Endothelial cell of umbilical vein (primary cell): ENCODE results near the gene CIAO3. TPM values are rescaled to one million over a fixed set of nuclear protein-coding genes. Genes with fewer than 3 reads are reported as not detected.

Experiments
- BruUV-seq: library from RNA; stranded (reverse); fragments of 400-500 nt; replicated peaks from 2 replicates; lab custom pipeline; 2021; lab: Mats Ljungman, UMichigan
- CTCF ChIA-PET: fragments of 300-600, 350-600 bp; sonication (Branson Sonifier 250); formaldehyde crosslinking; loops from one replicate; lab custom pipeline; 2021; ENCODE audit warnings: antibody characterized with exemption, inconsistent platforms; lab: Charles Lee
- POLR2A ChIA-PET: fragments of 300-600, 350-600 bp; sonication (Branson Sonifier 250); formaldehyde crosslinking; loops from one replicate; lab custom pipeline; 2021; ENCODE audit warnings: antibody characterized with exemption, inconsistent platforms; lab: Charles Lee
- DNase-seq: peaks from one replicate; pipeline ENCODE4 v3.0.0-alpha.2; 2011; ENCODE audit warnings: low read depth, low spot score
- FAIRE-seq: peaks from 2 replicates; lab custom pipeline; 2011; peaks lifted over from hg19 to GRCh38; lab: Jason Lieb, UNC
- H2AFZ ChIP-seq: 2 replicates; pipeline ENCODE4 v1.6.0; 2012; ENCODE audit warnings: low read depth, low read length, control low read depth, inconsistent platforms
- H3K27ac ChIP-seq: 2 replicates; pipeline ENCODE4 v1.5.1; 2011; ENCODE audit warnings: low read depth, mild to moderate bottlenecking, control low read depth, low read length, moderate library complexity; ENCODE audit not compliant: insufficient read depth
- H3K27me3 ChIP-seq, 2 experiments: 2 replicates each; pipeline versions ENCODE4 v1.6.0 to v1.6.1; 2011; ENCODE audit warnings: low read length in 2 of 2, mixed read lengths in 1 of 2; ENCODE audit not compliant: control insufficient read depth in 2 of 2, insufficient read depth in 2 of 2
- H3K36me3 ChIP-seq, 2 experiments: 2 replicates in 1 of 2; 3 replicates in 1 of 2; pipeline ENCODE4 v1.5.1; 2011; ENCODE audit warnings: low read length in 2 of 2, mild to moderate bottlenecking in 1 of 2, moderate library complexity in 1 of 2; ENCODE audit not compliant: control insufficient read depth in 2 of 2, insufficient read depth in 2 of 2; ENCODE audit errors: extremely low read depth in 1 of 2
- H3K4me1 ChIP-seq: 3 replicates; pipeline ENCODE4 v1.5.1; 2011; ENCODE audit warnings: mild to moderate bottlenecking, low read length; ENCODE audit not compliant: control insufficient read depth, insufficient read depth; ENCODE audit errors: extremely low read depth
- H3K4me2 ChIP-seq: 2 replicates; pipeline ENCODE4 v1.6.1; 2011; ENCODE audit warnings: low read length, control low read depth, mixed read lengths; ENCODE audit not compliant: insufficient read depth
- H3K4me3 ChIP-seq, 3 experiments: fragments of 200-600 bp in 1 of 3; sonication (generic), shearing (Covaris generic) in 1 of 3; replicated peaks in 1 of 3; 2 replicates each; pipeline ENCODE4 v1.5.1; 2011 to 2016; ENCODE audit warnings: control low read depth in 3 of 3, low read length in 3 of 3, mild to moderate bottlenecking in 2 of 3, inconsistent platforms in 1 of 3, low read depth in 1 of 3, moderate library complexity in 1 of 3; ENCODE audit not compliant: insufficient read depth in 1 of 3
- H3K79me2 ChIP-seq: 2 replicates; pipeline ENCODE4 v1.6.0; 2012; ENCODE audit warnings: low read length, inconsistent platforms; ENCODE audit not compliant: control insufficient read depth, insufficient read depth
- H3K9ac ChIP-seq: replicated peaks from 2 replicates; pipeline ENCODE3; 2011; ENCODE audit warnings: low read length, control low read depth; ENCODE audit not compliant: insufficient read depth; ENCODE audit errors: extremely low read depth
- H3K9me1 ChIP-seq: replicated peaks from 3 replicates; pipeline ENCODE4 v1.6.0; 2011; ENCODE audit warnings: mild to moderate bottlenecking, low read length; ENCODE audit not compliant: control insufficient read depth, insufficient read depth; ENCODE audit errors: extremely low read depth
- H3K9me3 ChIP-seq: replicated peaks from 2 replicates; pipeline ENCODE4 v1.5.1; 2012; ENCODE audit warnings: low read length, inconsistent platforms; ENCODE audit not compliant: control insufficient read depth, insufficient read depth
- H4K20me1 ChIP-seq: replicated peaks from 2 replicates; pipeline ENCODE3; 2011; ENCODE audit warnings: mild to moderate bottlenecking, low read length; ENCODE audit not compliant: control insufficient read depth, insufficient read depth; ENCODE audit errors: extremely low read depth
- EZH2 ChIP-seq: IDR thresholded peaks from 2 replicates; pipeline ENCODE4 v1.6.1; 2012; ENCODE audit warnings: borderline replicate concordance, low read depth, mild to moderate bottlenecking, moderate library complexity, low read length, inconsistent platforms; ENCODE audit not compliant: severe bottlenecking
- FOS ChIP-seq: IDR thresholded peaks from 2 replicates; pipeline ENCODE4 v1.6.1; 2011; ENCODE audit warnings: mild to moderate bottlenecking, low read length, moderate library complexity, borderline replicate concordance; ENCODE audit not compliant: insufficient read depth
- GATA2 ChIP-seq: IDR thresholded peaks from 2 replicates; pipeline ENCODE4 v1.7.0; 2011; ENCODE audit warnings: low read depth, mild to moderate bottlenecking, moderate library complexity, mixed read lengths, low read length; ENCODE audit not compliant: insufficient read length, insufficient read depth
- JUN ChIP-seq: IDR thresholded peaks from 2 replicates; pipeline ENCODE4 v1.6.1; 2011; ENCODE audit warnings: borderline replicate concordance, low read depth; ENCODE audit not compliant: insufficient read length, insufficient read depth
- MYC ChIP-seq: IDR thresholded peaks from one replicate; pipeline ENCODE4 v1.6.1; 2011; ENCODE audit warnings: mild to moderate bottlenecking, low read depth, low read length
- POLR2A ChIP-seq: IDR thresholded peaks from 2 replicates; pipeline ENCODE4 v1.6.1; 2012; ENCODE audit warnings: low read depth, mild to moderate bottlenecking, control low read depth, low read length
- POLR2AphosphoS5 ChIP-seq: IDR thresholded peaks from 2 replicates; pipeline ENCODE4 v1.6.1; 2012; ENCODE audit warnings: low read depth, mild to moderate bottlenecking, control low read depth, low read length, moderate library complexity; ENCODE audit not compliant: insufficient read depth
- dilution Hi-C: fragments of 300-500 bp; cut with MboI; formaldehyde crosslinking; loops from one replicate; pipeline ENCODE4 v1.15.0; 2019; ENCODE audit warnings: low sequenced_read_pairs; ENCODE audit not compliant: extremely low pct_ligation_motif_present
- intact Hi-C: fragments of 100-400 bp; cut with micrococcal nuclease; formaldehyde crosslinking; loops from one replicate; pipeline ENCODE4 v1.10.0; 2022
- polyA plus RNA-seq, 4 experiments: library from polyadenylated mRNA; depleted of rRNA in 3 of 4; stranded (reverse) in 3 of 4; unstranded in 1 of 4; fragments of >200 nt; gene quantifications; 2 replicates each; pipeline versions ENCODE4 v1.2.1 to v1.2.3, GENCODE V29; 2011 to 2012; ENCODE audit warnings: missing spikeins in 1 of 4
- total RNA-seq: library from RNA; stranded (reverse); gene quantifications from 2 replicates; pipeline ENCODE4 v1.2.3, GENCODE V29; 2021
- TF ChIP-seq, protein P1 (sequence below), 2 donors: IDR thresholded peaks; 1 replicate in 1 of 2; 2 replicates in 1 of 2; pipeline ENCODE4 v1.5.1; 2011; ENCODE audit warnings: low read length in 2 of 2, mild to moderate bottlenecking in 2 of 2, moderate library complexity in 2 of 2, control low read depth in 1 of 2, inconsistent platforms in 1 of 2, low read depth in 1 of 2; ENCODE audit not compliant: insufficient read depth in 1 of 2; ENCODE audit errors: extremely low read depth in 1 of 2
- TF ChIP-seq, protein P2 (sequence below): IDR thresholded peaks from 2 replicates; pipeline ENCODE4 v1.6.1; 2011; ENCODE audit not compliant: insufficient read depth, insufficient read length

Gene CIAO3
- total and polyA plus RNA-seq, 2 donors (not counting 3 experiments of a cell fraction or from before 2014, with no cell fraction given), result 23.1 to 33.8 TPM

DNA sequence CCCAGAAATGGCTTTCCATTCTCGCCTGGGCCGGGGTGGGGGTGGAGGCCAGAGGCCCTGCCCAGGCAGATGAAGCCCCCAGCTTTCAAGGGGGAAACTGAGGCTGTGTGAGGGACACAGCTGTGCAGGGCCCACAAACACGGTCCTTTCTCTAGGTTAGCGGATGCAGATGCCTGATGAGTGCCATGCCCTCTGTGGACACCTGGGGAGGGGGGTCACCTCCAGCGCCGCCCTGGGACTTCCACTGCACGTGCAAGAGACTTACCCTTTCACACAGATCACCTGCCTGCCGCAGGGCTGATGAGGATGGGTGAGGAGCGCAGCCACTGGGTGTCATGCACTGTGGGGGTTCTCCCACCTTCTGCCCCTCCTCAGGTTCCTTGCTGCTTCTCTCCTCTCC is 22.4 kb downstream of the CIAO3 start:
- Histone ChIP-seq H3K9me1 (no peaks in the 10 kb centered on the region), H3K9me3 (no peaks in the 10 kb centered on the region), H3K79me2 (no peaks in the 10 kb centered on the region), H3K27me3 (no peaks in the 10 kb centered on the region), H4K20me1 (no peaks in the 10 kb centered on the region), H3K9ac (no peak overlapping the region), H2AFZ (no peak overlapping the region), H3K4me2 (no peak overlapping the region), H3K27ac (no peak overlapping the region), H3K4me3 (no peak overlapping the region), H3K4me1 (peaks cover 24% of the 10 kb centered on the region), H3K36me3 (no peaks in the 10 kb centered on the region)
- TF ChIP-seq FOS (no peak), GATA2 (no peak), EZH2 (no peak), POLR2A (no peak), POLR2AphosphoS5 (no peak), MYC (no peak), JUN (no peak)
- TF ChIP-seq, protein P1, sequence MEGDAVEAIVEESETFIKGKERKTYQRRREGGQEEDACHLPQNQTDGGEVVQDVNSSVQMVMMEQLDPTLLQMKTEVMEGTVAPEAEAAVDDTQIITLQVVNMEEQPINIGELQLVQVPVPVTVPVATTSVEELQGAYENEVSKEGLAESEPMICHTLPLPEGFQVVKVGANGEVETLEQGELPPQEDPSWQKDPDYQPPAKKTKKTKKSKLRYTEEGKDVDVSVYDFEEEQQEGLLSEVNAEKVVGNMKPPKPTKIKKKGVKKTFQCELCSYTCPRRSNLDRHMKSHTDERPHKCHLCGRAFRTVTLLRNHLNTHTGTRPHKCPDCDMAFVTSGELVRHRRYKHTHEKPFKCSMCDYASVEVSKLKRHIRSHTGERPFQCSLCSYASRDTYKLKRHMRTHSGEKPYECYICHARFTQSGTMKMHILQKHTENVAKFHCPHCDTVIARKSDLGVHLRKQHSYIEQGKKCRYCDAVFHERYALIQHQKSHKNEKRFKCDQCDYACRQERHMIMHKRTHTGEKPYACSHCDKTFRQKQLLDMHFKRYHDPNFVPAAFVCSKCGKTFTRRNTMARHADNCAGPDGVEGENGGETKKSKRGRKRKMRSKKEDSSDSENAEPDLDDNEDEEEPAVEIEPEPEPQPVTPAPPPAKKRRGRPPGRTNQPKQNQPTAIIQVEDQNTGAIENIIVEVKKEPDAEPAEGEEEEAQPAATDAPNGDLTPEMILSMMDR (IDR thresholded peaks at IDR 0.05; ENCODE audit: extremely low read depth in 1 of 2, insufficient read depth in 1 of 2, low read depth in 1 of 2, low read length in 2 of 2), result no peak
- TF ChIP-seq, protein P2, sequence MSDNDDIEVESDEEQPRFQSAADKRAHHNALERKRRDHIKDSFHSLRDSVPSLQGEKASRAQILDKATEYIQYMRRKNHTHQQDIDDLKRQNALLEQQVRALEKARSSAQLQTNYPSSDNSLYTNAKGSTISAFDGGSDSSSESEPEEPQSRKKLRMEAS, result no peak
- dilution Hi-C loops (no loop called here), intact Hi-C loops (no loop called here)
- no peak for FAIRE-seq
- CTCF ChIA-PET, result no interaction called here
- DNase-seq, result no peak
- no TSS peak for BruUV-seq
- POLR2A ChIA-PET, result no interaction called here
